Hepatocyte (in vitro differentiated cells): ENCODE results near the gene TNFRSF13B.

Source experiments
- CTCF ChIP-seq: fragments of 200-600 bp; sonication (generic); IDR thresholded peaks from 2 replicates; pipeline ENCODE4 v1.5.1; 2016; ENCODE audit warnings: antibody characterized with exemption, mild to moderate bottlenecking; ENCODE audit not compliant: poor library complexity
- EZH2 ChIP-seq: fragments of 200-600 bp; sonication (generic); IDR thresholded peaks from 2 replicates; pipeline ENCODE4 v1.6.1; 2016; ENCODE audit warnings: antibody characterized with exemption, mild to moderate bottlenecking, borderline replicate concordance
- EZH2phosphoT487 ChIP-seq: fragments of 200-600 bp; sonication (generic); IDR thresholded peaks from one replicate; pipeline ENCODE4 v1.6.1; 2018; ENCODE audit warnings: antibody characterized with exemption, mild to moderate bottlenecking, low read depth, moderate library complexity; ENCODE audit not compliant: unreplicated experiment, severe bottlenecking

- no peak for TF ChIP-seq CTCF
- no peak for TF ChIP-seq EZH2
- no peak for TF ChIP-seq EZH2phosphoT487
Observed at GRCh38 chr17:16975744-16976625, 4.1 kb upstream of the TNFRSF13B start.
